HEK293T (cell line): ENCODE results near the gene CYP11A1.

ENCODE experiments used
- ELF4 ChIP-seq: fragments of 450-650 bp; IDR thresholded peaks from 2 replicates; pipeline ENCODE4 v1.6.1; 2017; ENCODE audit warnings: antibody characterized with exemption
- FOXA1 ChIP-seq: fragments of 450-650 bp; IDR thresholded peaks from 2 replicates; pipeline ENCODE4 v1.6.1; 2016; ENCODE audit warnings: mild to moderate bottlenecking
- FOXK2 ChIP-seq: fragments of 450-650 bp; IDR thresholded peaks from 2 replicates; pipeline ENCODE4 v1.6.1; 2016; ENCODE audit warnings: mild to moderate bottlenecking

DNA sequence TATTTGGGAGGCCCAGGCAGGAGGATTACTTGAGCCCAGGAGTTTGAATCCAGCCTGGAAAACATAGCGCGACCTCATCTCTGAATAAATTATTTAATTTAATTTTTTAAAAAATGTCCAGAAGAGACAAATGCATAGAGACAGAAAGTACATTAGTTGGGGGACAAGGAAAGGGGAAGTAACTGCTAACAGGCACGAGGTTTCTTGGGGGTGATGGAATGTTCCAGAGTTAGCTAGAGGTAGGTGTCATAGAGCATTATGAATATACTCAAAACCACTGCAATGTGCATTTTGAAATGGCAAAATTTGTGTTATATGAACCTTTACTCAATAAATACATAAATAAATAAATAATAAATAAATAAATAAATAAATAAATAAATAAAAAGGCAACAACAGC is 31.7 kb upstream of the CYP11A1 start:
- no peak for TF ChIP-seq ELF4
- no peak for TF ChIP-seq FOXA1
- no peak for TF ChIP-seq FOXK2
